SK-N-MC (cell line): Measurements from ENCODE around the gene NIPAL1.
"Not testable (repeated sequence)": the region's sequence is repeated elsewhere in the genome, so short reads cannot be mapped to it uniquely, and the experiment has no call there.

Experiments used
- EZH2 ChIP-seq: fragments of 200-600 bp; sonication (generic); IDR thresholded peaks from one replicate; pipeline ENCODE4 v1.6.1; 2017; ENCODE audit warnings: antibody characterized with exemption
- POLR2AphosphoS5 ChIP-seq: IDR thresholded peaks from 2 replicates; pipeline ENCODE4 v1.6.1; 2012; ENCODE audit warnings: mild to moderate bottlenecking, low read depth, low read length, borderline replicate concordance

- TF ChIP-seq EZH2, POLR2AphosphoS5: not testable (repeated sequence)
Measured at GRCh38 chr4:48003568-48003967, 13.0 kb upstream of the NIPAL1 start.
